Transverse colon (tissue), 4 donors: Measurements from ENCODE around the gene MED12L.

Experiments
- EP300 ChIP-seq: sonication (generic); formaldehyde crosslinking; IDR thresholded peaks from one replicate; pipeline ENCODE4 v1.6.1; 2017; ENCODE audit warnings: antibody characterized with exemption, low read depth
- POLR2A ChIP-seq: fragments of 450-650 bp; IDR thresholded peaks from one replicate; pipeline ENCODE4 v1.6.1; 2016; ENCODE audit warnings: antibody characterized with exemption, mild to moderate bottlenecking, moderate library complexity
- POLR2AphosphoS5 ChIP-seq, 3 donors: sonication (generic); formaldehyde crosslinking; IDR thresholded peaks; one replicate each; pipeline ENCODE4 v1.6.1; 2016; ENCODE audit warnings: antibody characterized with exemption in 3 of 3
- TF ChIP-seq, protein P1 (sequence below), 5 experiments: fragments of 200-600 bp in 3 of 5; fragments of 450-650 bp in 2 of 5; sonication (generic) in 3 of 5; IDR thresholded peaks; 1 replicate in 2 of 5; 2 replicates in 3 of 5; pipeline ENCODE4 v1.5.1; 2016 to 2017; ENCODE audit warnings: antibody characterized with exemption in 5 of 5, inconsistent platforms in 3 of 5, mild to moderate bottlenecking in 2 of 5, moderate library complexity in 1 of 5

DNA sequence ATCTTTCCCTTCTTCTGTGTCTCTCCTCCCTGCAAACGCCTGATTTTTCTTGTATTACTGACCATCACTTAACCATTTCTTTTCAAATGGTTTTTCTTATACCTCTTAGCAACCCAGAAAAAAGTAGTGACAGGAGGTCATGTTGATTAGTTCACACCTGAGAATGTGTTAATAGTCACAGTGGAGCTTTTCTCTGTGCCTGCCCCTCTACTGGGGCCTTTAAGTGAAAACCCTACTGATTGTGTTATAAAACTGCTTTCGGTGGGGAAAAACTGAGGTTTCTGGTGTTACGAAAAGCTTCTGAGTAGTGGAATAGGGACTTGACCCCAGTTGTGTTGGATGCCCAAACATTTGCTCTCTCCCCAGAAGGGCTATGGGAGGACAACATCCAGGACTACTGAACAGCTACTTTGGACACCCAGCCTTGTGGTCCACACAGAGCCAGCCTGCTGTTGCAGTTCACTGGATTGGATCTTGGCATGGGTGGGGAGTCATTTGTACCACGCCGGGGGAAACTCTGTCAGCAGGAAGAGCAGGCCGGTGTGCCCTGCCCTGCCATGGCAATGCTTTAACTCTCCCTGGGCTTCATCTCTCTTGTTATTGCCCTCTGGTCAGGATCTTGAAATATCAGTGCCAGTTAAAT lies 220.8 kb downstream of the MED12L start:
- no peak for TF ChIP-seq POLR2A
- TF ChIP-seq, protein P1, sequence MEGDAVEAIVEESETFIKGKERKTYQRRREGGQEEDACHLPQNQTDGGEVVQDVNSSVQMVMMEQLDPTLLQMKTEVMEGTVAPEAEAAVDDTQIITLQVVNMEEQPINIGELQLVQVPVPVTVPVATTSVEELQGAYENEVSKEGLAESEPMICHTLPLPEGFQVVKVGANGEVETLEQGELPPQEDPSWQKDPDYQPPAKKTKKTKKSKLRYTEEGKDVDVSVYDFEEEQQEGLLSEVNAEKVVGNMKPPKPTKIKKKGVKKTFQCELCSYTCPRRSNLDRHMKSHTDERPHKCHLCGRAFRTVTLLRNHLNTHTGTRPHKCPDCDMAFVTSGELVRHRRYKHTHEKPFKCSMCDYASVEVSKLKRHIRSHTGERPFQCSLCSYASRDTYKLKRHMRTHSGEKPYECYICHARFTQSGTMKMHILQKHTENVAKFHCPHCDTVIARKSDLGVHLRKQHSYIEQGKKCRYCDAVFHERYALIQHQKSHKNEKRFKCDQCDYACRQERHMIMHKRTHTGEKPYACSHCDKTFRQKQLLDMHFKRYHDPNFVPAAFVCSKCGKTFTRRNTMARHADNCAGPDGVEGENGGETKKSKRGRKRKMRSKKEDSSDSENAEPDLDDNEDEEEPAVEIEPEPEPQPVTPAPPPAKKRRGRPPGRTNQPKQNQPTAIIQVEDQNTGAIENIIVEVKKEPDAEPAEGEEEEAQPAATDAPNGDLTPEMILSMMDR (IDR thresholded peaks at IDR 0.05), result no peak
- TF ChIP-seq EP300, result no peak
- no peak for TF ChIP-seq POLR2AphosphoS5 (IDR thresholded peaks at IDR 0.05)
